Ureter (tissue), 1 donor: ENCODE results near the gene ST6GALNAC4. TPM values are rescaled to one million over a fixed set of nuclear protein-coding genes. Genes with fewer than 3 reads are reported as not detected.
A peak's percentile ranks its signal among the peaks of the same experiment; 100 is the strongest.

ENCODE experiments used
- DNase-seq: peaks from one replicate; pipeline ENCODE4 v3.0.0-alpha.2; 2020; ENCODE audit warnings: low spot score
- total RNA-seq: library from RNA; stranded (reverse); gene quantifications from one replicate; pipeline ENCODE4 v1.2.4, GENCODE V29; 2023
- donor health status: DM: yes; HTN: yes; CAD: no.

The ST6GALNAC4 gene
- total RNA-seq, 1 donor from 2014 or later = 25.8 TPM

- no peak for DNase-seq
These were observed 29.9 kb upstream of the ST6GALNAC4 start for GRCh38 chr9:127946728-127947127.

GRCh38 chr9:127945942-127946341 lies 29.1 kb upstream of the ST6GALNAC4 start:
- no peak for DNase-seq

- no peak for DNase-seq
These were observed 28.5 kb upstream of the ST6GALNAC4 start for GRCh38 chr9:127945338-127945737.

GRCh38 chr9:127944586-127945218 lies 27.9 kb upstream of the ST6GALNAC4 start:
- DNase-seq = no peak

- DNase-seq = peak; percentile 82
These were observed 26.9 kb upstream of the ST6GALNAC4 start for GRCh38 chr9:127943731-127944144.

GRCh38 chr9:127943011-127943662 lies 26.3 kb upstream of the ST6GALNAC4 start:
- no peak for DNase-seq

- no peak for DNase-seq
These were observed 25.6 kb upstream of the ST6GALNAC4 start for GRCh38 chr9:127942216-127943010.

GRCh38 chr9:127941961-127942215 lies 25.0 kb upstream of the ST6GALNAC4 start:
- DNase-seq = no peak

- DNase-seq = no peak
These were observed 24.5 kb upstream of the ST6GALNAC4 start for GRCh38 chr9:127941062-127941960.

GRCh38 chr9:127940593-127940992 lies 23.8 kb upstream of the ST6GALNAC4 start:
- no peak for DNase-seq

GRCh38 chr9:127938298-127938690 lies 21.5 kb upstream of the ST6GALNAC4 start:
- no peak for DNase-seq

- peak; percentile 85 for DNase-seq
These were observed 20.8 kb upstream of the ST6GALNAC4 start, which contains the start of gene DPM2 for GRCh38 chr9:127937388-127938297. TSS of gene DPM2 (minus strand) at chr9:127937854. CDS start at chr9:127937820, 34 bp downstream.

- DNase-seq = no peak
These were observed 20.2 kb upstream of the ST6GALNAC4 start for GRCh38 chr9:127937056-127937387.

GRCh38 chr9:127936347-127936852 lies 19.6 kb upstream of the ST6GALNAC4 start:
- DNase-seq = no peak

GRCh38 chr9:127935765-127936221 lies 19.0 kb upstream of the ST6GALNAC4 start:
- DNase-seq = no peak

- no peak for DNase-seq
These were observed 18.1 kb upstream of the ST6GALNAC4 start for GRCh38 chr9:127934986-127935385.

GRCh38 chr9:127934248-127934647 lies 17.4 kb upstream of the ST6GALNAC4 start:
- no peak for DNase-seq

GRCh38 chr9:127931092-127931881 lies 14.4 kb upstream of the ST6GALNAC4 start:
- DNase-seq = no peak

GRCh38 chr9:127930231-127931091 lies 13.6 kb upstream of the ST6GALNAC4 start, which contains the start of gene PIP5KL1:
TSS of gene PIP5KL1 (minus strand) at chr9:127930777. CDS start at chr9:127930752, 25 bp downstream.
- DNase-seq = no peak
